HG03025 (cell line): ENCODE data around the gene LCP2.

ENCODE experiments used
- ATAC-seq: cut with Tn5 transposase; IDR thresholded peaks from one replicate; pipeline ENCODE4 v1.9.1; 2021; ENCODE audit warnings: mild to moderate bottlenecking, moderate library complexity; ENCODE audit not compliant: unreplicated experiment, low FRiP score

The LCP2 gene

GRCh38 chr5:170225326-170226128 is 72.0 kb downstream of the LCP2 start:
- no peak for ATAC-seq

- ATAC-seq = no peak
These were observed 73.7 kb downstream of the LCP2 start for GRCh38 chr5:170223906-170224305.

GRCh38 chr5:170223360-170223759 is 74.2 kb downstream of the LCP2 start:
- ATAC-seq = no peak

- no peak for ATAC-seq
These were observed 76.2 kb downstream of the LCP2 start for GRCh38 chr5:170221327-170221741.

- no peak for ATAC-seq
These were observed 77.4 kb downstream of the LCP2 start for GRCh38 chr5:170220191-170220590.

GRCh38 chr5:170219615-170220014 is 78.0 kb downstream of the LCP2 start:
- ATAC-seq = no peak

GRCh38 chr5:170218726-170219125 is 78.9 kb downstream of the LCP2 start:
- no peak for ATAC-seq

- ATAC-seq = no peak
These were observed 79.7 kb downstream of the LCP2 start for GRCh38 chr5:170217831-170218230.

GRCh38 chr5:170216257-170216864 is 81.2 kb downstream of the LCP2 start:
- ATAC-seq = no peak

GRCh38 chr5:170211575-170212334 is 85.8 kb downstream of the LCP2 start:
- ATAC-seq = no peak

GRCh38 chr5:170206958-170207357 is 90.6 kb downstream of the LCP2 start:
- ATAC-seq = no peak

- no peak for ATAC-seq
These were observed 91.4 kb downstream of the LCP2 start for GRCh38 chr5:170206216-170206615.

GRCh38 chr5:170204202-170204601 is 93.4 kb downstream of the LCP2 start:
- ATAC-seq = no peak

GRCh38 chr5:170202117-170202516 is 95.5 kb downstream of the LCP2 start:
- no peak for ATAC-seq

GRCh38 chr5:170201311-170201710 is 96.3 kb downstream of the LCP2 start:
- ATAC-seq = no peak

- no peak for ATAC-seq
These were observed 96.7 kb downstream of the LCP2 start for GRCh38 chr5:170200876-170201275.
